Breast epithelium (tissue), 3 donors: ENCODE measurements around the gene CD84.

Experiments
- POLR2A ChIP-seq: fragments of 450-650 bp; IDR thresholded peaks from one replicate; pipeline ENCODE4 v1.6.1; 2016; ENCODE audit warnings: antibody characterized with exemption, mild to moderate bottlenecking, moderate library complexity
- POLR2AphosphoS5 ChIP-seq, 3 donors: sonication (generic); formaldehyde crosslinking; IDR thresholded peaks; one replicate each; pipeline ENCODE4 v1.6.1; 2017; ENCODE audit warnings: antibody characterized with exemption in 3 of 3
- TF ChIP-seq, protein P1 (sequence below), 3 donors: fragments of 450-650 bp; IDR thresholded peaks; one replicate each; pipeline ENCODE4 v1.5.1; 2016 to 2017; ENCODE audit warnings: antibody characterized with exemption in 3 of 3, mild to moderate bottlenecking in 3 of 3, moderate library complexity in 3 of 3

DNA sequence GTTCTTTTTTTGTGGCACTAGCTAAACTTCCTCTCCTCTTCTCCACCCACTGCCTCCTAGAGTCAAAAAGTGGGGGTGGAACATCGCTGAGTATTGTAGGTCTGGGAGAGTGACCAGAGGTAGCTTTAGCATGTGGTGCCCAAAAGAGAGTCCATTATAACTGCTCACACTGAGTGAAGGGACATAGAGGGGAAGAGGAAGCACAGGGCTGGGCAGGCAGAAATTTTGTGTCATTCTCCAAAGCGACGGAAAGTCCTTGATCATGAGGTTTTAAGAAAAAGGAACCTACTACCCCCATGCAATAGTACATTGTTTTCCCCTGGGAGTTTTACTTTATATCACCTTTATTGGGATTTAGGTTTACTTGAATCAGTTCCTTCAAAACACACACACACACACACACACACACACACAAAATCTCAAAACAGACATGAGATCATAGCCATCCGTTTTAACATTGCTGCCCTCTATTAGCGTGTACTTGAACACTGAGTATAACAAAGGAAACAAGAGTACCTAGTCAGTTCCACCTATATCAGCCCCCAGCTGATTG lies 4.1 kb downstream of the CD84 start:
- TF ChIP-seq, protein P1, sequence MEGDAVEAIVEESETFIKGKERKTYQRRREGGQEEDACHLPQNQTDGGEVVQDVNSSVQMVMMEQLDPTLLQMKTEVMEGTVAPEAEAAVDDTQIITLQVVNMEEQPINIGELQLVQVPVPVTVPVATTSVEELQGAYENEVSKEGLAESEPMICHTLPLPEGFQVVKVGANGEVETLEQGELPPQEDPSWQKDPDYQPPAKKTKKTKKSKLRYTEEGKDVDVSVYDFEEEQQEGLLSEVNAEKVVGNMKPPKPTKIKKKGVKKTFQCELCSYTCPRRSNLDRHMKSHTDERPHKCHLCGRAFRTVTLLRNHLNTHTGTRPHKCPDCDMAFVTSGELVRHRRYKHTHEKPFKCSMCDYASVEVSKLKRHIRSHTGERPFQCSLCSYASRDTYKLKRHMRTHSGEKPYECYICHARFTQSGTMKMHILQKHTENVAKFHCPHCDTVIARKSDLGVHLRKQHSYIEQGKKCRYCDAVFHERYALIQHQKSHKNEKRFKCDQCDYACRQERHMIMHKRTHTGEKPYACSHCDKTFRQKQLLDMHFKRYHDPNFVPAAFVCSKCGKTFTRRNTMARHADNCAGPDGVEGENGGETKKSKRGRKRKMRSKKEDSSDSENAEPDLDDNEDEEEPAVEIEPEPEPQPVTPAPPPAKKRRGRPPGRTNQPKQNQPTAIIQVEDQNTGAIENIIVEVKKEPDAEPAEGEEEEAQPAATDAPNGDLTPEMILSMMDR (IDR thresholded peaks at IDR 0.05), result no peak
- TF ChIP-seq POLR2AphosphoS5 (IDR thresholded peaks at IDR 0.05) (no peak), POLR2A (no peak)
